ENCODE data around the gene CNKSR1.

Gene CNKSR1

GRCh38 chr1:26158908-26159742, 18.2 kb upstream of the CNKSR1 start, which contains the start of gene FAM110D:
Gene FAM110D (plus strand): TSS chr1:26159079. CDS start chr1:26161292, 2,213 bp downstream.
- in situ Hi-C loops (cut with MboI; ENCODE audit: low sequenced_read_pairs) = loop anchor here (10.0 kb wide), 1 partner anchor 114 kb away; the partner anchor contains the start of gene SLC30A2

GRCh38 chr1:26159743-26160039, 17.6 kb upstream of the CNKSR1 start:
- in situ Hi-C loops (cut with MboI; ENCODE audit: low sequenced_read_pairs) = loop anchor here (10.0 kb wide), 1 partner anchor 115 kb away; the partner anchor contains the start of gene SLC30A2

GRCh38 chr1:26160527-26161414, 16.5 kb upstream of the CNKSR1 start:
- in situ Hi-C loops (cut with MboI; ENCODE audit: low sequenced_read_pairs) = no loop called here

GRCh38 chr1:26161415-26162219, 15.7 kb upstream of the CNKSR1 start:
- in situ Hi-C loops (cut with MboI; ENCODE audit: low sequenced_read_pairs) = no loop called here

GRCh38 chr1:26162220-26162709, 15.0 kb upstream of the CNKSR1 start:
- in situ Hi-C loops (cut with MboI; ENCODE audit: low sequenced_read_pairs) = no loop called here

- in situ Hi-C loops (cut with MboI; ENCODE audit: low sequenced_read_pairs) = no loop called here
These were observed 13.6 kb upstream of the CNKSR1 start for GRCh38 chr1:26163684-26164035.

- in situ Hi-C loops (cut with MboI; ENCODE audit: low sequenced_read_pairs) = no loop called here
These were observed 13.0 kb upstream of the CNKSR1 start for GRCh38 chr1:26164036-26164860.

GRCh38 chr1:26164861-26165842, 12.1 kb upstream of the CNKSR1 start:
- in situ Hi-C loops (cut with MboI; ENCODE audit: low sequenced_read_pairs) = no loop called here

- in situ Hi-C loops (cut with MboI; ENCODE audit: low sequenced_read_pairs) = no loop called here
These were observed 10.5 kb upstream of the CNKSR1 start for GRCh38 chr1:26166719-26167281.

DNA sequence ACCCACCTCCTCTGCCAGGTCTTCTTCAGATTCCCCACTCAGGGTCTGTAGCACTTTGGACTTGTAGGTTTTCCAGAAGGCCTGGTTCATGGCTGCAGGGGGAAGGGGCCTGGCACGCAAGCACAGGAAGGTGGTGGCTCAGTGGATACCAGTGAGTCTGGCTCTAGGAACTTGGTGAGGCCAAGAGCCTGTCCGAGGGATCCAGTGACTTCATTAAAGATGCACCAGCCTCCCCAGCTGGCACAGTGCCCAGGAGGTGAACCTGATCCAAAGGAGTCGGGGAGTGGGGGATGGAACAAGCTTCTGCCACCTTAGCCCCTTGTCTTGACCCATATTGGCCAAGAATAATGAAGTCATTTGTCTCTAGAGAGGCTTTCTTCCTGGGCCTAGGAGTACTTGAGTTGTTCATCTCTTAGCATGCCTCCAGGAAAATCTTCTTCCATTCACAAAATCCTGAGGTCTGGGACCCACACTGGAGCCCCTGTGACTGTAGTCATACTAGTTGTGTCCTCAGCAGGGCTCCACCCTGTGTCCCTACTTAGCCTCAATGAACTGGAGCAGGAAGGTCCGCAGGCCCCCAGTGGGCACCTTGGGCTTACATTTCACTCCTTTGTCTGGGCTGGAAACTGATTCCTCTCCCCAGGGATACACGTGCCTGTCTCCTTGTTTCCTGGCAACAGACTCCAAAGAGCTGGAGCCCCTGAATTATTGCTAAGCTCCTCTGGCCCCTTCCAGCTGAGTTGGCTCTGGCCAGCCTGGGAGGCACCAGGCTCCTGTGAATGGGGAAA, 8.7 kb upstream of the CNKSR1 start, which contains the start of gene C1orf232:
TSS of gene C1orf232 (minus strand) at position 554 of the 788 bp plus-strand sequence. CDS start at position 90, 464 bp downstream.
- in situ Hi-C loops (cut with MboI; ENCODE audit: low sequenced_read_pairs) = no loop called here

DNA sequence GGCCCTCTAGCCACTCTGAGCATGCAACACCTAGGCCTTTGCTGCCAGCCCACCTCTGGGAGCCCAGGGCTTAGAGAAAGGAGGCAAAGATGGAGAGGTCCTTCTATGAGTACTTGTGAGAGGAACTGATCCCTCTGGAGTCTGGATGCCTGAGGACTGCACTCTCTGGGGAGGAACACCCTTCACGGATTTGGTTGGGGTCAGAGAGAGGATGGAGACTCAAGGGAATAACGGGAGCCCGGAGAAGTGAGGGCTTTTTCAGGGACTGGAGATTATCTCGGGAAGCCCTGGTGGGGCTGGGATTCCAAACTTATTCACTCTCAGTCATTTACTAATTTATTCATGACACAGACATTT, 8.1 kb upstream of the CNKSR1 start:
- in situ Hi-C loops (cut with MboI; ENCODE audit: low sequenced_read_pairs) = no loop called here

- in situ Hi-C loops (cut with MboI; ENCODE audit: low sequenced_read_pairs) = no loop called here
These were observed 7.4 kb upstream of the CNKSR1 start, which contains the start of gene ZNF593 for GRCh38 chr1:26169669-26170471. Gene ZNF593 (plus strand): TSS chr1:26169908. CDS start chr1:26169984, 76 bp downstream.

- in situ Hi-C loops (cut with MboI; ENCODE audit: low sequenced_read_pairs) = no loop called here
These were observed 6.8 kb upstream of the CNKSR1 start for GRCh38 chr1:26170472-26170821.

- in situ Hi-C loops (cut with MboI; ENCODE audit: low sequenced_read_pairs) = no loop called here
These were observed 5.9 kb upstream of the CNKSR1 start, which contains the start of gene ZNF593OS for GRCh38 chr1:26171084-26172072. Gene ZNF593OS (minus strand): TSS chr1:26171832. CDS start chr1:26171661, 171 bp downstream.

GRCh38 chr1:26175346-26175745, 1.9 kb upstream of the CNKSR1 start:
- in situ Hi-C loops (cut with MboI; ENCODE audit: low sequenced_read_pairs) = no loop called here

All from HL-60/S4 (cell line).